Measurements from ENCODE around the gene ELAPOR2. TPM values are rescaled to one million over a fixed set of nuclear protein-coding genes. Genes with fewer than 3 reads are reported as not detected.
"Not testable (repeated sequence)": the region's sequence is repeated elsewhere in the genome, so short reads cannot be mapped to it uniquely, and the experiment has no call there.

Gene ELAPOR2
- total and polyA plus RNA-seq, 9 of the 15 experiments (the other 6 are each of a cell fraction or from before 2014, with no cell fraction given): 9.2 to 72.0 (median 35.0) TPM

DNA sequence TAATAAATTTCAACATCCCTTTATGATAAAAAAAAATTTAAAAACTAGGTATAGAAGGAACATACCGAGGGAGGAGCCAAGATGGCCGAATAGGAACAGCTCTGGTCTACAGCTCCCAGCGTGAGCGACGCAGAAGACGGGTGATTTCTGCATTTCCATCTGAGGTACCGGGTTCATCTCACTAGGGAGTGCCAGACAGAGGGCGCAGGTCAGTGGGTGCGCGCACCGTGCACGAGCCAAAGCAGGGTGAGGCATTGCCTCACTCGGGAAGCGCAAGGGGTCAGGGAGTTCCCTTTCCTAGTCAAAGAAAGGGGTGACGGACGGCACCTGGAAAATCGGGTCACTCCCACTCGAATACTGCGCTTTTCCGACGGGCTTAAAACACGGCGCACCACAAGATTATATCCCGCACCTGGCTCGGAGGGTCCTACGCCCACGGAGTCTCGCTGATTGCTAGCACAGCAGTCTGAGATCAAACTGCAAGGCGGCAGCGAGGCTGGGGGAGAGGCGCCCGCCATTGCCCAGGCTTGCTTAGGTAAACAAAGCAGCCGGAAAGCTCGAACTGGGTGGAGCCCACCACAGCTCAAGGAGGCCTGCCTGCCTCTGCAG, 19.7 kb downstream of the ELAPOR2 start (continued):
- TF ChIP-seq, protein P1, sequence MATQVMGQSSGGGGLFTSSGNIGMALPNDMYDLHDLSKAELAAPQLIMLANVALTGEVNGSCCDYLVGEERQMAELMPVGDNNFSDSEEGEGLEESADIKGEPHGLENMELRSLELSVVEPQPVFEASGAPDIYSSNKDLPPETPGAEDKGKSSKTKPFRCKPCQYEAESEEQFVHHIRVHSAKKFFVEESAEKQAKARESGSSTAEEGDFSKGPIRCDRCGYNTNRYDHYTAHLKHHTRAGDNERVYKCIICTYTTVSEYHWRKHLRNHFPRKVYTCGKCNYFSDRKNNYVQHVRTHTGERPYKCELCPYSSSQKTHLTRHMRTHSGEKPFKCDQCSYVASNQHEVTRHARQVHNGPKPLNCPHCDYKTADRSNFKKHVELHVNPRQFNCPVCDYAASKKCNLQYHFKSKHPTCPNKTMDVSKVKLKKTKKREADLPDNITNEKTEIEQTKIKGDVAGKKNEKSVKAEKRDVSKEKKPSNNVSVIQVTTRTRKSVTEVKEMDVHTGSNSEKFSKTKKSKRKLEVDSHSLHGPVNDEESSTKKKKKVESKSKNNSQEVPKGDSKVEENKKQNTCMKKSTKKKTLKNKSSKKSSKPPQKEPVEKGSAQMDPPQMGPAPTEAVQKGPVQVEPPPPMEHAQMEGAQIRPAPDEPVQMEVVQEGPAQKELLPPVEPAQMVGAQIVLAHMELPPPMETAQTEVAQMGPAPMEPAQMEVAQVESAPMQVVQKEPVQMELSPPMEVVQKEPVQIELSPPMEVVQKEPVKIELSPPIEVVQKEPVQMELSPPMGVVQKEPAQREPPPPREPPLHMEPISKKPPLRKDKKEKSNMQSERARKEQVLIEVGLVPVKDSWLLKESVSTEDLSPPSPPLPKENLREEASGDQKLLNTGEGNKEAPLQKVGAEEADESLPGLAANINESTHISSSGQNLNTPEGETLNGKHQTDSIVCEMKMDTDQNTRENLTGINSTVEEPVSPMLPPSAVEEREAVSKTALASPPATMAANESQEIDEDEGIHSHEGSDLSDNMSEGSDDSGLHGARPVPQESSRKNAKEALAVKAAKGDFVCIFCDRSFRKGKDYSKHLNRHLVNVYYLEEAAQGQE (IDR thresholded peaks at IDR 0.05; ENCODE audit: borderline replicate concordance): 0 out of 2 replicates have a peak, but pooled peaks have one; percentile 34
- TF ChIP-seq, protein P1 (CRISPR knock-in tag; IDR thresholded peaks at IDR 0.05; ENCODE audit: low read depth): 0 out of 2 replicates have a peak, but pooled peaks have one; percentile 48
- TF ChIP-seq, protein P2, sequence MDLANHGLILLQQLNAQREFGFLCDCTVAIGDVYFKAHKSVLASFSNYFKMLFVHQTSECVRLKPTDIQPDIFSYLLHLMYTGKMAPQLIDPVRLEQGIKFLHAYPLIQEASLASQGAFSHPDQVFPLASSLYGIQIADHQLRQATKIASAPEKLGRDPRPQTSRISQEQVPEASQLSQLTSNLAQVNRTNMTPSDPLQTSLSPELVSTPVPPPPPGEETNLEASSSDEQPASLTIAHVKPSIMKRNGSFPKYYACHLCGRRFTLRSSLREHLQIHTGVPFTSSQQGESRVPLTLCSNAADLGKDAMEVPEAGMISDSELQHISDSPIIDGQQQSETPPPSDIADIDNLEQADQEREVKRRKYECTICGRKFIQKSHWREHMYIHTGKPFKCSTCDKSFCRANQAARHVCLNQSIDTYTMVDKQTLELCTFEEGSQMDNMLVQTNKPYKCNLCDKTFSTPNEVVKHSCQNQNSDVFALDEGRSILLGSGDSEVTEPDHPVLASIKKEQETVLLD (IDR thresholded peaks at IDR 0.05): peak; percentile 41; the same call in 1 of the 2 replicates
- TF ChIP-seq, protein P3, sequence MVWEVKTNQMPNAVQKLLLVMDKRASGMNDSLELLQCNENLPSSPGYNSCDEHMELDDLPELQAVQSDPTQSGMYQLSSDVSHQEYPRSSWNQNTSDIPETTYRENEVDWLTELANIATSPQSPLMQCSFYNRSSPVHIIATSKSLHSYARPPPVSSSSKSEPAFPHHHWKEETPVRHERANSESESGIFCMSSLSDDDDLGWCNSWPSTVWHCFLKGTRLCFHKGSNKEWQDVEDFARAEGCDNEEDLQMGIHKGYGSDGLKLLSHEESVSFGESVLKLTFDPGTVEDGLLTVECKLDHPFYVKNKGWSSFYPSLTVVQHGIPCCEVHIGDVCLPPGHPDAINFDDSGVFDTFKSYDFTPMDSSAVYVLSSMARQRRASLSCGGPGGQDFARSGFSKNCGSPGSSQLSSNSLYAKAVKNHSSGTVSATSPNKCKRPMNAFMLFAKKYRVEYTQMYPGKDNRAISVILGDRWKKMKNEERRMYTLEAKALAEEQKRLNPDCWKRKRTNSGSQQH (CRISPR knock-in tag; IDR thresholded peaks at IDR 0.05): 0 out of 2 replicates have a peak, but pooled peaks have one; percentile 48
- TF ChIP-seq NCOR1 (IDR thresholded peaks at IDR 0.05): peak; percentile 43; the same call in 1 of the 2 replicates
- TF ChIP-seq TRIM24 (IDR thresholded peaks at IDR 0.05): 0 out of 4 replicates have a peak, but pooled peaks of 1 of the 2 experiments have one; percentile 26
- TF ChIP-seq BCOR (IDR thresholded peaks at IDR 0.05): 0 out of 2 replicates have a peak, but pooled peaks have one; percentile 40
- peak; percentile 76 for TF ChIP-seq BRD9 (IDR thresholded peaks at IDR 0.05; ENCODE audit: low read depth, partially characterized antibody)
- 0 out of 2 replicates have a peak, but pooled peaks have one; percentile 48 for TF ChIP-seq E2F3 (CRISPR knock-in tag; IDR thresholded peaks at IDR 0.05)
- peak; percentile 91 for TF ChIP-seq CTBP1 (IDR thresholded peaks at IDR 0.05; ENCODE audit: borderline replicate concordance)
- 0 out of 2 replicates have a peak, but pooled peaks have one; percentile 56 for TF ChIP-seq NCOA1 (IDR thresholded peaks at IDR 0.05; ENCODE audit: low read depth)
- not testable (repeated sequence) for TF ChIP-seq MYC (IDR thresholded peaks at IDR 0.05; ENCODE audit: low read depth, low read length)
- TF ChIP-seq MYC (CRISPR knock-in tag; IDR thresholded peaks at IDR 0.05; ENCODE audit: borderline replicate concordance, low read depth): peak; percentile 71; the same call in 1 of the 2 replicates
- TF ChIP-seq, protein P4, sequence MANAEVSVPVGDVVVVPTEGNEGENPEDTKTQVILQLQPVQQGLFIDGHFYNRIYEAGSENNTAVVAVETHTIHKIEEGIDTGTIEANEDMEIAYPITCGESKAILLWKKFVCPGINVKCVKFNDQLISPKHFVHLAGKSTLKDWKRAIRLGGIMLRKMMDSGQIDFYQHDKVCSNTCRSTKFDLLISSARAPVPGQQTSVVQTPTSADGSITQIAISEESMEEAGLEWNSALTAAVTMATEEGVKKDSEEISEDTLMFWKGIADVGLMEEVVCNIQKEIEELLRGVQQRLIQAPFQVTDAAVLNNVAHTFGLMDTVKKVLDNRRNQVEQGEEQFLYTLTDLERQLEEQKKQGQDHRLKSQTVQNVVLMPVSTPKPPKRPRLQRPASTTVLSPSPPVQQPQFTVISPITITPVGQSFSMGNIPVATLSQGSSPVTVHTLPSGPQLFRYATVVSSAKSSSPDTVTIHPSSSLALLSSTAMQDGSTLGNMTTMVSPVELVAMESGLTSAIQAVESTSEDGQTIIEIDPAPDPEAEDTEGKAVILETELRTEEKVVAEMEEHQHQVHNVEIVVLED (CRISPR knock-in tag; IDR thresholded peaks at IDR 0.05): 0 out of 2 replicates have a peak, but pooled peaks have one; percentile 8
- 0 out of 2 replicates have a peak, but pooled peaks have one; percentile 19 for TF ChIP-seq ZNF764 (CRISPR knock-in tag; IDR thresholded peaks at IDR 0.05; ENCODE audit: low read depth)
- TF ChIP-seq ZNF23 (CRISPR knock-in tag; IDR thresholded peaks at IDR 0.05): 0 out of 2 replicates have a peak, but pooled peaks have one; percentile 45

Measured in K562 (cell line).